HCT116 (cell line): ENCODE results near the gene C1orf105.

Source experiments
- CEBPB ChIP-seq: IDR thresholded peaks from 2 replicates; pipeline ENCODE4 v1.6.1; 2012; ENCODE audit warnings: low read depth
- CTCF ChIP-seq, 3 experiments: fragments of 200-600 bp in 1 of 3; sonication (generic) in 1 of 3; IDR thresholded peaks in 2 of 3; conservative IDR thresholded peaks in 1 of 3; 2 replicates each; pipeline ENCODE4 v1.5.1; 2012 to 2017; ENCODE audit warnings: low read depth in 2 of 3, low read length in 2 of 3, antibody characterized with exemption in 1 of 3, borderline replicate concordance in 1 of 3, control low read depth in 1 of 3, mild to moderate bottlenecking in 1 of 3, mixed read lengths in 1 of 3, mixed run types in 1 of 3, moderate library complexity in 1 of 3; ENCODE audit not compliant: insufficient read depth in 1 of 3
- EZH2 ChIP-seq: fragments of 200-600 bp; sonication (generic); IDR thresholded peaks from 2 replicates; pipeline ENCODE4 v1.6.1; 2017; ENCODE audit warnings: antibody characterized with exemption, mixed run types
- MAX ChIP-seq: IDR thresholded peaks from 2 replicates; pipeline ENCODE4 v1.6.1; 2012
- POLR2AphosphoS5 ChIP-seq: IDR thresholded peaks from 2 replicates; pipeline ENCODE4 v1.6.1; 2011; ENCODE audit warnings: mild to moderate bottlenecking, low read depth, low read length, moderate library complexity
- YY1 ChIP-seq: IDR thresholded peaks from 2 replicates; pipeline ENCODE4 v1.6.1; 2011; ENCODE audit warnings: low read length, low read depth, moderate library complexity, mild to moderate bottlenecking; ENCODE audit not compliant: insufficient replicate concordance; ENCODE audit errors: extremely low read depth

- no peak for TF ChIP-seq YY1
- no peak for TF ChIP-seq CTCF (IDR thresholded peaks at IDR 0.05 in 2 of 3, conservative IDR thresholded peaks at IDR 0.05 in 1 of 3; ENCODE audit: borderline replicate concordance in 1 of 3, insufficient read depth in 1 of 3, low read depth in 2 of 3, low read length in 2 of 3)
- TF ChIP-seq POLR2AphosphoS5 = no peak
- TF ChIP-seq CEBPB = no peak
- TF ChIP-seq EZH2 = no peak
- TF ChIP-seq MAX = no peak
Measured at GRCh38 chr1:172380441-172381244, 39.8 kb upstream of the C1orf105 start.
